GM23338 (cell line): ENCODE results near the gene GDF7. TPM values are rescaled to one million over a fixed set of nuclear protein-coding genes. Genes with fewer than 3 reads are reported as not detected.

ENCODE experiments used
- ATAC-seq: fragments of 200-7000 bp; cut with Tn5 transposase; 3 replicates; pipeline ENCODE4 v1.9.1; 2020
- DNase-seq: peaks from one replicate; pipeline ENCODE4 v3.0.0-alpha.2; 2015; ENCODE audit warnings: low spot score
- H2AFZ ChIP-seq: fragments of 200-600 bp; sonication (generic); 2 replicates; pipeline ENCODE4 v1.8.0; 2016; ENCODE audit warnings: antibody characterized with exemption, mild to moderate bottlenecking, moderate library complexity
- H3F3A ChIP-seq: fragments of 200-600 bp; sonication (generic); replicated peaks from 2 replicates; pipeline ENCODE4 v1.8.0; 2017; ENCODE audit warnings: antibody characterized with exemption, mixed run types, low read depth
- H3K27ac ChIP-seq: fragments of 200-600 bp; sonication (generic); 2 replicates; pipeline ENCODE4 v1.6.1; 2016; ENCODE audit warnings: low read depth
- H3K27me3 ChIP-seq: fragments of 200-600 bp; sonication (generic); 2 replicates; pipeline ENCODE4 v1.8.0; 2016; ENCODE audit warnings: mild to moderate bottlenecking, mixed run types, moderate library complexity; ENCODE audit not compliant: insufficient read depth
- H3K36me3 ChIP-seq: fragments of 200-600 bp; sonication (generic); 2 replicates; pipeline ENCODE4 v1.8.0; 2016; ENCODE audit warnings: mild to moderate bottlenecking; ENCODE audit not compliant: insufficient read depth
- H3K4me1 ChIP-seq: fragments of 200-600 bp; sonication (generic); 2 replicates; pipeline ENCODE4 v1.8.0; 2016; ENCODE audit warnings: mild to moderate bottlenecking, moderate library complexity; ENCODE audit not compliant: insufficient read depth
- H3K4me2 ChIP-seq: fragments of 200-600 bp; sonication (generic); 2 replicates; pipeline ENCODE4 v1.7.1; 2017; ENCODE audit warnings: mixed run types
- H3K4me3 ChIP-seq: fragments of 200-600 bp; sonication (generic); 2 replicates; pipeline ENCODE4 v1.6.1; 2016; ENCODE audit warnings: mixed run types
- H3K79me2 ChIP-seq: fragments of 200-600 bp; sonication (generic); replicated peaks from 2 replicates; pipeline ENCODE4 v1.8.0; 2017; ENCODE audit warnings: mild to moderate bottlenecking; ENCODE audit not compliant: insufficient read depth
- H3K9me2 ChIP-seq: fragments of 200-600 bp; sonication (generic); 2 replicates; pipeline ENCODE4 v1.8.0; 2017; ENCODE audit not compliant: insufficient read depth
- H4K20me1 ChIP-seq: fragments of 200-600 bp; sonication (generic); replicated peaks from 2 replicates; pipeline ENCODE4 v1.8.0; 2017; ENCODE audit warnings: mild to moderate bottlenecking; ENCODE audit not compliant: insufficient read depth
- H3K27ac Mint-ChIP-seq: 2 replicates; pipeline ENCODE4 v1.8.0; 2020; ENCODE audit warnings: inconsistent platforms, mild to moderate bottlenecking, moderate library complexity, mixed read lengths
- H3K27me3 Mint-ChIP-seq: 3 replicates; pipeline ENCODE4 v1.8.0; 2022; ENCODE audit warnings: low read depth, mild to moderate bottlenecking, moderate library complexity, mixed read lengths, inconsistent platforms; ENCODE audit not compliant: insufficient read depth, poor library complexity
- H3K36me3 Mint-ChIP-seq: 3 replicates; pipeline ENCODE4 v1.8.0; 2021; ENCODE audit warnings: low read depth, mild to moderate bottlenecking, inconsistent platforms, moderate library complexity, mixed read lengths
- H3K4me1 Mint-ChIP-seq: 3 replicates; pipeline ENCODE4 v1.8.0; 2020; ENCODE audit warnings: mild to moderate bottlenecking, inconsistent platforms, mixed read lengths
- H3K4me3 Mint-ChIP-seq: 3 replicates; pipeline ENCODE4 v1.8.0; 2021; ENCODE audit warnings: moderate library complexity, mild to moderate bottlenecking, inconsistent platforms, mixed read lengths
- H3K9me3 Mint-ChIP-seq: 3 replicates; pipeline ENCODE4 v1.8.0; 2020; ENCODE audit warnings: moderate library complexity, mild to moderate bottlenecking, inconsistent platforms, mixed read lengths
- CREB1 ChIP-seq: fragments of 250-450 bp; sonication (Bioruptor Pico); IDR thresholded peaks from 2 replicates; pipeline ENCODE4 v1.5.0; 2020; ENCODE audit warnings: low read depth, mild to moderate bottlenecking, moderate library complexity
- EZH2 ChIP-seq: fragments of 200-600 bp; sonication (generic); IDR thresholded peaks from one replicate; pipeline ENCODE4 v1.8.0; 2017; ENCODE audit warnings: antibody characterized with exemption, mild to moderate bottlenecking, low read depth; ENCODE audit not compliant: unreplicated experiment
- EZH2phosphoT487 ChIP-seq: fragments of 200-600 bp; sonication (generic); IDR thresholded peaks from one replicate; pipeline ENCODE4 v1.8.1; 2018; ENCODE audit warnings: antibody characterized with exemption; ENCODE audit not compliant: unreplicated experiment
- JUNB ChIP-seq: IDR thresholded peaks from one replicate; pipeline ENCODE4 v1.6.1; 2016; ENCODE audit warnings: antibody characterized with exemption; ENCODE audit not compliant: unreplicated experiment
- NANOG ChIP-seq: IDR thresholded peaks from 2 replicates; pipeline ENCODE4 v1.6.1; 2016; ENCODE audit warnings: antibody characterized with exemption, borderline replicate concordance
- POLR2AphosphoS5 ChIP-seq: IDR thresholded peaks from 2 replicates; pipeline ENCODE4 v1.6.1; 2016; ENCODE audit warnings: antibody characterized with exemption, low read depth
- REST ChIP-seq: IDR thresholded peaks from one replicate; pipeline ENCODE4 v1.6.1; 2018; ENCODE audit warnings: antibody characterized with exemption; ENCODE audit not compliant: unreplicated experiment
- STAT1 ChIP-seq: IDR thresholded peaks from one replicate; pipeline ENCODE4 v1.6.1; 2016; ENCODE audit warnings: antibody characterized with exemption; ENCODE audit not compliant: unreplicated experiment
- ZNF114 ChIP-seq: fragments of 250-450 bp; sonication (Bioruptor Pico); IDR thresholded peaks from 2 replicates; pipeline ENCODE4 v1.5.0; 2020; ENCODE audit warnings: mild to moderate bottlenecking, moderate library complexity
- ZNF331 ChIP-seq: fragments of 250-450 bp; sonication (Bioruptor Pico); IDR thresholded peaks from 2 replicates; pipeline ENCODE4 v1.5.0; 2020; ENCODE audit warnings: low read depth, mild to moderate bottlenecking, moderate library complexity
- polyA plus RNA-seq: library from polyadenylated mRNA; unstranded; fragments of >200 nt; fragmentation: Nextera tagmentation; extraction: Ambion mirVana; gene quantifications from 2 replicates; pipeline ENCODE4 v1.2.1, GENCODE V29; 2016
- total RNA-seq: library from RNA; depleted of rRNA; stranded (reverse); fragments of >200 nt; shearing (Covaris generic); gene quantifications from 2 replicates; pipeline ENCODE4 v1.2.3, GENCODE V29; 2014
- TF ChIP-seq, protein P1 (sequence below), 2 experiments: fragments of 200-600 bp in 1 of 2; sonication (generic) in 1 of 2; conservative IDR thresholded peaks; 2 replicates each; pipeline versions ENCODE4 v1.5.1 to v1.6.1; 2016 to 2017; ENCODE audit warnings: antibody characterized with exemption in 2 of 2, low read depth in 2 of 2, mild to moderate bottlenecking in 2 of 2, moderate library complexity in 1 of 2
- TF ChIP-seq, protein P2 (sequence below): fragments of 250-450 bp; sonication (Bioruptor Pico); IDR thresholded peaks from 2 replicates; pipeline ENCODE4 v1.5.0; 2020; ENCODE audit warnings: mild to moderate bottlenecking, moderate library complexity
- TF ChIP-seq, protein P3 (sequence below): IDR thresholded peaks from 2 replicates; pipeline ENCODE4 v1.6.1; 2016; ENCODE audit warnings: antibody characterized with exemption

Gene GDF7
- total and polyA plus RNA-seq, 2 experiments from 2014 or later, result 0.19 to 0.52 TPM

DNA sequence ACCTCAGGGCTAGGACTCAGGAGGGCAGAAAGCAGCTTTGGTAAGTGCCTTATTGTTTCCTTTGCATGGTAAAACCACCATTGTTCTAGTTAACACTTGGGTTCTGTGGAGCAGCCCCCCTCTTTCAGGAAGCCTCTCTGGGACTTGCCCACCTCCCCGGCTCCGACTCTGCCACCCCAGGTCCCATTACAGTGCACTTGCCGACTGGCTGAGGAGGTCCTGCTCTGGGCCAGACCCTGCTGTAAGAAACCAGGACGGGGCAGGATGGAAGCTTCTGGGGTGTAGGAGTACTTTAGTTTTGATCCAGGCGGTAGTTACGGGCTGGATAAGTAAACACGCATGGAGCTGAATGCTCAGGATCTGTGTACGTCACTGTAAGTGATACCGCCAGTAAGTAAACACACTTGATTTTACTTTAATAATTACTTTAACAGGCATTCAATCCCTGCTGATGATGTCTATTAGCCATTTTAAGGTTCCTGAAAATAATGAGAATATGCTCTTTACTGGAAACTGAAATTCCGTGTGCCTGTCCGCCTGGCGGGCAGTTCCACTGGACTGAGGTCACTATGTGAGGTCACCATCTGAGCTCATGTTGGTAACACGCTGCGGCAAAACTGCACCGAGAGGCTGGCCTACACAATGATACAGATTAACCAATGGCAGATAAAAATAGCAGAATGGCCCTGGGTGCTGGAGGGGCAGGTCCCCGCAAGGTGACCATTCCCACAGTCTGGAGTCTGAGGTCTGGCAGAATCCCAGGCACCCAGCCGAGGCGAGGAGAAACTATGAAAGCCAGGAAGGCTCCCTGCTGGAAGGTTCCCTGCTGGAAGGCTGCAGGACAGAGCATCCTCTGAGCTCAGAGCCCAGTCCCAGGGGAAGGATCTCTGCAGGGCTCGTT, 41.2 kb upstream of the GDF7 start:
- TF ChIP-seq CREB1 (CRISPR knock-in tag) (no peak), EZH2 (no peak), ZNF114 (CRISPR knock-in tag) (no peak), JUNB (no peak), STAT1 (no peak), REST (no peak), POLR2AphosphoS5 (no peak), EZH2phosphoT487 (no peak), NANOG (no peak), ZNF331 (CRISPR knock-in tag) (no peak)
- TF ChIP-seq, protein P1, sequence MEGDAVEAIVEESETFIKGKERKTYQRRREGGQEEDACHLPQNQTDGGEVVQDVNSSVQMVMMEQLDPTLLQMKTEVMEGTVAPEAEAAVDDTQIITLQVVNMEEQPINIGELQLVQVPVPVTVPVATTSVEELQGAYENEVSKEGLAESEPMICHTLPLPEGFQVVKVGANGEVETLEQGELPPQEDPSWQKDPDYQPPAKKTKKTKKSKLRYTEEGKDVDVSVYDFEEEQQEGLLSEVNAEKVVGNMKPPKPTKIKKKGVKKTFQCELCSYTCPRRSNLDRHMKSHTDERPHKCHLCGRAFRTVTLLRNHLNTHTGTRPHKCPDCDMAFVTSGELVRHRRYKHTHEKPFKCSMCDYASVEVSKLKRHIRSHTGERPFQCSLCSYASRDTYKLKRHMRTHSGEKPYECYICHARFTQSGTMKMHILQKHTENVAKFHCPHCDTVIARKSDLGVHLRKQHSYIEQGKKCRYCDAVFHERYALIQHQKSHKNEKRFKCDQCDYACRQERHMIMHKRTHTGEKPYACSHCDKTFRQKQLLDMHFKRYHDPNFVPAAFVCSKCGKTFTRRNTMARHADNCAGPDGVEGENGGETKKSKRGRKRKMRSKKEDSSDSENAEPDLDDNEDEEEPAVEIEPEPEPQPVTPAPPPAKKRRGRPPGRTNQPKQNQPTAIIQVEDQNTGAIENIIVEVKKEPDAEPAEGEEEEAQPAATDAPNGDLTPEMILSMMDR (conservative IDR thresholded peaks at IDR 0.05; ENCODE audit: low read depth in 2 of 2), result no peak
- TF ChIP-seq, protein P2, sequence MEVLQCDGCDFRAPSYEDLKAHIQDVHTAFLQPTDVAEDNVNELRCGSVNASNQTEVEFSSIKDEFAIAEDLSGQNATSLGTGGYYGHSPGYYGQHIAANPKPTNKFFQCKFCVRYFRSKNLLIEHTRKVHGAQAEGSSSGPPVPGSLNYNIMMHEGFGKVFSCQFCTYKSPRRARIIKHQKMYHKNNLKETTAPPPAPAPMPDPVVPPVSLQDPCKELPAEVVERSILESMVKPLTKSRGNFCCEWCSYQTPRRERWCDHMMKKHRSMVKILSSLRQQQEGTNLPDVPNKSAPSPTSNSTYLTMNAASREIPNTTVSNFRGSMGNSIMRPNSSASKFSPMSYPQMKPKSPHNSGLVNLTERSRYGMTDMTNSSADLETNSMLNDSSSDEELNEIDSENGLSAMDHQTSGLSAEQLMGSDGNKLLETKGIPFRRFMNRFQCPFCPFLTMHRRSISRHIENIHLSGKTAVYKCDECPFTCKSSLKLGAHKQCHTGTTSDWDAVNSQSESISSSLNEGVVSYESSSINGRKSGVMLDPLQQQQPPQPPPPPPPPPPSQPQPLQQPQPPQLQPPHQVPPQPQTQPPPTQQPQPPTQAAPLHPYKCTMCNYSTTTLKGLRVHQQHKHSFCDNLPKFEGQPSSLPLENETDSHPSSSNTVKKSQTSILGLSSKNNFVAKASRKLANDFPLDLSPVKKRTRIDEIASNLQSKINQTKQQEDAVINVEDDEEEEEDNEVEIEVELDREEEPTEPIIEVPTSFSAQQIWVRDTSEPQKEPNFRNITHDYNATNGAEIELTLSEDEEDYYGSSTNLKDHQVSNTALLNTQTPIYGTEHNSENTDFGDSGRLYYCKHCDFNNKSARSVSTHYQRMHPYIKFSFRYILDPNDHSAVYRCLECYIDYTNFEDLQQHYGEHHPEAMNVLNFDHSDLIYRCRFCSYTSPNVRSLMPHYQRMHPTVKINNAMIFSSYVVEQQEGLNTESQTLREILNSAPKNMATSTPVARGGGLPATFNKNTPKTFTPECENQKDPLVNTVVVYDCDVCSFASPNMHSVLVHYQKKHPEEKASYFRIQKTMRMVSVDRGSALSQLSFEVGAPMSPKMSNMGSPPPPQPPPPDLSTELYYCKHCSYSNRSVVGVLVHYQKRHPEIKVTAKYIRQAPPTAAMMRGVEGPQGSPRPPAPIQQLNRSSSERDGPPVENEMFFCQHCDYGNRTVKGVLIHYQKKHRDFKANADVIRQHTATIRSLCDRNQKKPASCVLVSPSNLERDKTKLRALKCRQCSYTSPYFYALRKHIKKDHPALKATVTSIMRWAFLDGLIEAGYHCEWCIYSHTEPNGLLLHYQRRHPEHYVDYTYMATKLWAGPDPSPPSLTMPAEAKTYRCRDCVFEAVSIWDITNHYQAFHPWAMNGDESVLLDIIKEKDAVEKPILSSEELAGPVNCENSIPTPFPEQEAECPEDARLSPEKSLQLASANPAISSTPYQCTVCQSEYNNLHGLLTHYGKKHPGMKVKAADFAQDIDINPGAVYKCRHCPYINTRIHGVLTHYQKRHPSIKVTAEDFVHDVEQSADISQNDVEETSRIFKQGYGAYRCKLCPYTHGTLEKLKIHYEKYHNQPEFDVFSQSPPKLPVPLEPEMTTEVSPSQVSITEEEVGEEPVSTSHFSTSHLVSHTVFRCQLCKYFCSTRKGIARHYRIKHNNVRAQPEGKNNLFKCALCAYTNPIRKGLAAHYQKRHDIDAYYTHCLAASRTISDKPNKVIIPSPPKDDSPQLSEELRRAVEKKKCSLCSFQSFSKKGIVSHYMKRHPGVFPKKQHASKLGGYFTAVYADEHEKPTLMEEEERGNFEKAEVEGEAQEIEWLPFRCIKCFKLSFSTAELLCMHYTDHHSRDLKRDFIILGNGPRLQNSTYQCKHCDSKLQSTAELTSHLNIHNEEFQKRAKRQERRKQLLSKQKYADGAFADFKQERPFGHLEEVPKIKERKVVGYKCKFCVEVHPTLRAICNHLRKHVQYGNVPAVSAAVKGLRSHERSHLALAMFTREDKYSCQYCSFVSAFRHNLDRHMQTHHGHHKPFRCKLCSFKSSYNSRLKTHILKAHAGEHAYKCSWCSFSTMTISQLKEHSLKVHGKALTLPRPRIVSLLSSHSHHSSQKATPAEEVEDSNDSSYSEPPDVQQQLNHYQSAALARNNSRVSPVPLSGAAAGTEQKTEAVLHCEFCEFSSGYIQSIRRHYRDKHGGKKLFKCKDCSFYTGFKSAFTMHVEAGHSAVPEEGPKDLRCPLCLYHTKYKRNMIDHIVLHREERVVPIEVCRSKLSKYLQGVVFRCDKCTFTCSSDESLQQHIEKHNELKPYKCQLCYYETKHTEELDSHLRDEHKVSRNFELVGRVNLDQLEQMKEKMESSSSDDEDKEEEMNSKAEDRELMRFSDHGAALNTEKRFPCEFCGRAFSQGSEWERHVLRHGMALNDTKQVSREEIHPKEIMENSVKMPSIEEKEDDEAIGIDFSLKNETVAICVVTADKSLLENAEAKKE (CRISPR knock-in tag), result no peak
- TF ChIP-seq, protein P3, sequence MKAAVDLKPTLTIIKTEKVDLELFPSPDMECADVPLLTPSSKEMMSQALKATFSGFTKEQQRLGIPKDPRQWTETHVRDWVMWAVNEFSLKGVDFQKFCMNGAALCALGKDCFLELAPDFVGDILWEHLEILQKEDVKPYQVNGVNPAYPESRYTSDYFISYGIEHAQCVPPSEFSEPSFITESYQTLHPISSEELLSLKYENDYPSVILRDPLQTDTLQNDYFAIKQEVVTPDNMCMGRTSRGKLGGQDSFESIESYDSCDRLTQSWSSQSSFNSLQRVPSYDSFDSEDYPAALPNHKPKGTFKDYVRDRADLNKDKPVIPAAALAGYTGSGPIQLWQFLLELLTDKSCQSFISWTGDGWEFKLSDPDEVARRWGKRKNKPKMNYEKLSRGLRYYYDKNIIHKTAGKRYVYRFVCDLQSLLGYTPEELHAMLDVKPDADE, result no peak
- no peaks in the 10 kb centered on the region for H3F3A ChIP-seq
- H3K27ac Mint-ChIP-seq, result no peak overlapping the region
- H3K4me1 ChIP-seq, result no peaks in the 10 kb centered on the region
- H3K36me3 ChIP-seq, result no peaks in the 10 kb centered on the region
- no peak overlapping the region for H3K27ac ChIP-seq
- DNase-seq (no peak), ATAC-seq (no peak)
- H3K9me2 ChIP-seq, result no peaks in the 10 kb centered on the region
- H3K27me3 Mint-ChIP-seq, result peaks cover 3% of the 10 kb centered on the region
- H3K36me3 Mint-ChIP-seq, result no peaks in the 10 kb centered on the region; the same call in 2 of the 3 replicates
- H3K27me3 ChIP-seq, result no peaks in the 10 kb centered on the region
- no peaks in the 10 kb centered on the region for H3K79me2 ChIP-seq
- no peak overlapping the region for H3K4me3 Mint-ChIP-seq
- no peak overlapping the region for H3K4me3 ChIP-seq
- no peak overlapping the region for H2AFZ ChIP-seq
- H3K4me1 Mint-ChIP-seq, result no peaks in the 10 kb centered on the region; the same call in 2 of the 3 replicates
- H3K9me3 Mint-ChIP-seq, result no peaks in the 10 kb centered on the region
- no peak overlapping the region for H3K4me2 ChIP-seq
- H4K20me1 ChIP-seq, result no peaks in the 10 kb centered on the region
